Fibroblast of lung (primary cell): Measurements from ENCODE around the gene NPSR1. TPM values are rescaled to one million over a fixed set of nuclear protein-coding genes. Genes with fewer than 3 reads are reported as not detected.

Experiments used
- DNase-seq, 2 donors: peaks; one replicate each; pipeline versions ENCODE4 v3.0.0 to v3.0.0-alpha.2; 2010; ENCODE audit warnings: low read depth in 2 of 2
- H2AFZ ChIP-seq: 2 replicates; pipeline ENCODE4 v1.5.1; 2012; ENCODE audit warnings: low read length, control low read depth, inconsistent platforms
- H3K27ac ChIP-seq: 2 replicates; pipeline ENCODE4 v1.5.1; 2011; ENCODE audit warnings: low read length, control low read depth; ENCODE audit not compliant: insufficient read depth
- H3K27me3 ChIP-seq: 2 replicates; pipeline ENCODE4 v1.5.1; 2011; ENCODE audit warnings: mild to moderate bottlenecking, low read length; ENCODE audit not compliant: control insufficient read depth, insufficient read depth
- H3K36me3 ChIP-seq: 2 replicates; pipeline ENCODE4 v1.5.1; 2011; ENCODE audit warnings: low read length; ENCODE audit not compliant: control insufficient read depth, insufficient read depth
- H3K4me1 ChIP-seq: 2 replicates; pipeline ENCODE4 v1.5.1; 2011; ENCODE audit warnings: low read length; ENCODE audit not compliant: control insufficient read depth, insufficient read depth; ENCODE audit errors: extremely low read depth
- H3K4me2 ChIP-seq: 2 replicates; pipeline ENCODE4 v1.5.1; 2011; ENCODE audit warnings: low read length, control low read depth; ENCODE audit not compliant: insufficient read depth; ENCODE audit errors: extremely low read depth
- H3K4me3 ChIP-seq, 4 experiments: fragments of 200-600 bp in 1 of 4; sonication (generic) in 1 of 4; replicated peaks in 1 of 4; 2 replicates each; pipeline ENCODE4 v1.5.1; 2011 to 2016; ENCODE audit warnings: low read length in 4 of 4, low read depth in 3 of 4, mild to moderate bottlenecking in 3 of 4, control low read depth in 2 of 4, inconsistent platforms in 1 of 4, mixed read lengths in 1 of 4; ENCODE audit not compliant: insufficient read depth in 1 of 4; ENCODE audit errors: control extremely low read depth in 1 of 4
- H3K79me2 ChIP-seq: 2 replicates; pipeline ENCODE4 v1.5.1; 2012; ENCODE audit warnings: mild to moderate bottlenecking, low read length, inconsistent platforms; ENCODE audit not compliant: control insufficient read depth, insufficient read depth
- H3K9ac ChIP-seq: 2 replicates; pipeline ENCODE4 v1.5.1; 2011; ENCODE audit warnings: mild to moderate bottlenecking, low read length, control low read depth; ENCODE audit not compliant: insufficient read depth
- H3K9me3 ChIP-seq: 2 replicates; pipeline ENCODE4 v1.5.1; 2012; ENCODE audit warnings: low read depth, low read length; ENCODE audit not compliant: control insufficient read depth, insufficient read depth
- H4K20me1 ChIP-seq: 2 replicates; pipeline ENCODE4 v1.5.1; 2011; ENCODE audit warnings: low read length; ENCODE audit not compliant: control insufficient read depth, insufficient read depth; ENCODE audit errors: extremely low read depth
- EZH2 ChIP-seq: IDR thresholded peaks from 2 replicates; pipeline ENCODE4 v1.5.1; 2012; ENCODE audit warnings: low read length, control low read depth, mild to moderate bottlenecking; ENCODE audit errors: missing control alignments
- polyA plus RNA-seq, 2 donors: library from polyadenylated mRNA; depleted of rRNA in 1 of 2; stranded (reverse) in 1 of 2; unstranded in 1 of 2; fragments of >200 nt; gene quantifications; 2 replicates each; pipeline ENCODE4 v1.2.1, GENCODE V29; 2011 to 2012; ENCODE audit warnings: missing spikeins in 1 of 2
- total RNA-seq: library from RNA; depleted of rRNA; stranded (reverse); fragments of >200 nt; gene quantifications from 2 replicates; pipeline ENCODE4 v1.2.1, GENCODE V29; 2014
- TF ChIP-seq, protein P1 (sequence below), 2 donors: IDR thresholded peaks in 1 of 2; conservative IDR thresholded peaks in 1 of 2; 1 replicate in 1 of 2; 2 replicates in 1 of 2; pipeline ENCODE4 v1.5.1; 2011 to 2012; ENCODE audit warnings: low read length in 2 of 2, control low read depth in 1 of 2, inconsistent platforms in 1 of 2, low read depth in 1 of 2, mild to moderate bottlenecking in 1 of 2

Gene NPSR1
- total and polyA plus RNA-seq, 2 donors (not counting 1 experiment from before 2014, with no cell fraction given) = not detected

GRCh38 chr7:34739651-34740300 lies 81.8 kb downstream of the NPSR1 start:
- no peak overlapping the region for H3K9ac ChIP-seq
- H3K4me3 ChIP-seq = no peak overlapping the region
- H3K36me3 ChIP-seq = no peaks in the 10 kb centered on the region
- no peaks in the 10 kb centered on the region for H3K27me3 ChIP-seq
- no peak for DNase-seq
- H3K27ac ChIP-seq = no peak overlapping the region
- no peak overlapping the region for H2AFZ ChIP-seq
- H3K9me3 ChIP-seq = no peaks in the 10 kb centered on the region
- H4K20me1 ChIP-seq = no peaks in the 10 kb centered on the region
- H3K4me2 ChIP-seq = no peak overlapping the region
- no peak for TF ChIP-seq EZH2
- TF ChIP-seq, protein P1, sequence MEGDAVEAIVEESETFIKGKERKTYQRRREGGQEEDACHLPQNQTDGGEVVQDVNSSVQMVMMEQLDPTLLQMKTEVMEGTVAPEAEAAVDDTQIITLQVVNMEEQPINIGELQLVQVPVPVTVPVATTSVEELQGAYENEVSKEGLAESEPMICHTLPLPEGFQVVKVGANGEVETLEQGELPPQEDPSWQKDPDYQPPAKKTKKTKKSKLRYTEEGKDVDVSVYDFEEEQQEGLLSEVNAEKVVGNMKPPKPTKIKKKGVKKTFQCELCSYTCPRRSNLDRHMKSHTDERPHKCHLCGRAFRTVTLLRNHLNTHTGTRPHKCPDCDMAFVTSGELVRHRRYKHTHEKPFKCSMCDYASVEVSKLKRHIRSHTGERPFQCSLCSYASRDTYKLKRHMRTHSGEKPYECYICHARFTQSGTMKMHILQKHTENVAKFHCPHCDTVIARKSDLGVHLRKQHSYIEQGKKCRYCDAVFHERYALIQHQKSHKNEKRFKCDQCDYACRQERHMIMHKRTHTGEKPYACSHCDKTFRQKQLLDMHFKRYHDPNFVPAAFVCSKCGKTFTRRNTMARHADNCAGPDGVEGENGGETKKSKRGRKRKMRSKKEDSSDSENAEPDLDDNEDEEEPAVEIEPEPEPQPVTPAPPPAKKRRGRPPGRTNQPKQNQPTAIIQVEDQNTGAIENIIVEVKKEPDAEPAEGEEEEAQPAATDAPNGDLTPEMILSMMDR (conservative IDR thresholded peaks at IDR 0.05 in 1 of 2, IDR thresholded peaks at IDR 0.05 in 1 of 2; ENCODE audit: low read depth in 1 of 2, low read length in 2 of 2) = no peak
- H3K4me1 ChIP-seq = no peaks in the 10 kb centered on the region
- H3K79me2 ChIP-seq = no peaks in the 10 kb centered on the region

GRCh38 chr7:34740840-34741239 lies 82.8 kb downstream of the NPSR1 start:
- Histone ChIP-seq H3K79me2 (no peaks in the 10 kb centered on the region), H3K9me3 (no peaks in the 10 kb centered on the region), H3K4me3 (no peak overlapping the region), H3K4me1 (no peaks in the 10 kb centered on the region), H3K27ac (no peak overlapping the region), H3K27me3 (no peaks in the 10 kb centered on the region), H4K20me1 (no peaks in the 10 kb centered on the region), H2AFZ (no peak overlapping the region), H3K4me2 (no peak overlapping the region), H3K9ac (no peak overlapping the region), H3K36me3 (no peaks in the 10 kb centered on the region)
- TF ChIP-seq EZH2 = no peak
- TF ChIP-seq, protein P1 (conservative IDR thresholded peaks at IDR 0.05 in 1 of 2, IDR thresholded peaks at IDR 0.05 in 1 of 2; ENCODE audit: low read depth in 1 of 2, low read length in 2 of 2) = no peak
- no peak for DNase-seq

DNA sequence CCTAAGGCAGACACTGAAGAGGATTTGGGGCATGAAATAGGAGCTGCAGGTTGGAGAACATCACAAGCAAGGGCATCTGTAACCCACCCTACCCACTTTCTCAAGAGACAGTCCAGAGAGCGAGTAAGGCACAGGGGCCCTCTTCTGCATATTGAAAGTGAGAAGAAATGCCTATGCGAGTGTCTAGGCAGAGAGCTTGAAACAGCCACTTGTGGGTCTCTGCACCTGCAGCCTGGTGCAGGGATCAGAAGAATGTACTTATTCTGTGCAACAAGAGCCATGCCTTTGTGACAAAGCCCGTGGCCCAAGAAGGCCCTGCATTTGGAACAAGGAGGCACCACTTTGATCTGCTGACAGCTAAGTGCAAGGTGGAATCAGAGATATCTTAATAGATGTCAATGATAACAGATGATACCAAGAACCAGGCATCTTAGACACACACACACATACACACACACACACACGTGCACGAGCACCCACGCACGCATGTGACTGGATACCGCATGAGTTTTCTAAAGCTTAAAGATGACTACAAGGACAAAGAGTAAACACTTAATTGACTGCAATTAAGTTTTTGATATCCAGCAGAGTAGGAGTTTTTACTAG lies 89.3 kb downstream of the NPSR1 start:
- DNase-seq = no peak
- Histone ChIP-seq H3K4me3 (no peak overlapping the region), H3K4me1 (no peaks in the 10 kb centered on the region), H4K20me1 (no peaks in the 10 kb centered on the region), H3K4me2 (no peak overlapping the region), H3K9me3 (no peaks in the 10 kb centered on the region), H3K9ac (no peak overlapping the region), H3K27me3 (no peaks in the 10 kb centered on the region), H3K79me2 (no peaks in the 10 kb centered on the region), H3K36me3 (no peaks in the 10 kb centered on the region), H2AFZ (no peak overlapping the region), H3K27ac (no peak overlapping the region)
- TF ChIP-seq, protein P1 (conservative IDR thresholded peaks at IDR 0.05 in 1 of 2, IDR thresholded peaks at IDR 0.05 in 1 of 2; ENCODE audit: low read depth in 1 of 2, low read length in 2 of 2) = no peak
- no peak for TF ChIP-seq EZH2
